D721Med (cell line): Measurements from ENCODE around the gene ADM.

ENCODE experiments used
- DNase-seq: peaks from one replicate; pipeline ENCODE4 v3.0.0; 2011; ENCODE audit warnings: low spot score; ENCODE audit not compliant: insufficient read length
- FAIRE-seq: peaks from 2 replicates; lab custom pipeline; 2011; peaks lifted over from hg19 to GRCh38; lab: Jason Lieb, UNC
- CTCF ChIP-seq: IDR thresholded peaks from 2 replicates; pipeline ENCODE4 v1.5.1; 2012; ENCODE audit warnings: mild to moderate bottlenecking, control low read depth; ENCODE audit not compliant: insufficient read depth; ENCODE audit errors: missing control alignments

ADM gene

GRCh38 chr11:10267821-10268220 lies 37.1 kb upstream of the ADM start:
- TF ChIP-seq CTCF, result no peak
- DNase-seq (no peak), FAIRE-seq (no peak)

GRCh38 chr11:10268746-10269488 lies 36.0 kb upstream of the ADM start:
- DNase-seq, result no peak
- no peak for TF ChIP-seq CTCF
- FAIRE-seq, result no peak

GRCh38 chr11:10272132-10272531 lies 32.7 kb upstream of the ADM start:
- no peak for DNase-seq
- FAIRE-seq, result no peak
- TF ChIP-seq CTCF, result no peak

- FAIRE-seq, result no peak
Measured at GRCh38 chr11:10273738-10274137, 31.1 kb upstream of the ADM start.

GRCh38 chr11:10274726-10275125 lies 30.1 kb upstream of the ADM start:
- no peak for FAIRE-seq
- no peak for TF ChIP-seq CTCF

More at GRCh38 chr11:10273738-10274137, 31.1 kb upstream of the ADM start:
- no peak for DNase-seq
- TF ChIP-seq CTCF, result no peak

GRCh38 chr11:10275714-10276113 lies 29.2 kb upstream of the ADM start:
- DNase-seq (no peak), FAIRE-seq (no peak)
- no peak for TF ChIP-seq CTCF

More at GRCh38 chr11:10274726-10275125, 30.1 kb upstream of the ADM start:
- DNase-seq, result no peak

GRCh38 chr11:10282117-10282516 lies 22.8 kb upstream of the ADM start:
- TF ChIP-seq CTCF, result no peak
- FAIRE-seq (no peak), DNase-seq (no peak)
